ENCODE results near the gene NKAIN4.

DNA sequence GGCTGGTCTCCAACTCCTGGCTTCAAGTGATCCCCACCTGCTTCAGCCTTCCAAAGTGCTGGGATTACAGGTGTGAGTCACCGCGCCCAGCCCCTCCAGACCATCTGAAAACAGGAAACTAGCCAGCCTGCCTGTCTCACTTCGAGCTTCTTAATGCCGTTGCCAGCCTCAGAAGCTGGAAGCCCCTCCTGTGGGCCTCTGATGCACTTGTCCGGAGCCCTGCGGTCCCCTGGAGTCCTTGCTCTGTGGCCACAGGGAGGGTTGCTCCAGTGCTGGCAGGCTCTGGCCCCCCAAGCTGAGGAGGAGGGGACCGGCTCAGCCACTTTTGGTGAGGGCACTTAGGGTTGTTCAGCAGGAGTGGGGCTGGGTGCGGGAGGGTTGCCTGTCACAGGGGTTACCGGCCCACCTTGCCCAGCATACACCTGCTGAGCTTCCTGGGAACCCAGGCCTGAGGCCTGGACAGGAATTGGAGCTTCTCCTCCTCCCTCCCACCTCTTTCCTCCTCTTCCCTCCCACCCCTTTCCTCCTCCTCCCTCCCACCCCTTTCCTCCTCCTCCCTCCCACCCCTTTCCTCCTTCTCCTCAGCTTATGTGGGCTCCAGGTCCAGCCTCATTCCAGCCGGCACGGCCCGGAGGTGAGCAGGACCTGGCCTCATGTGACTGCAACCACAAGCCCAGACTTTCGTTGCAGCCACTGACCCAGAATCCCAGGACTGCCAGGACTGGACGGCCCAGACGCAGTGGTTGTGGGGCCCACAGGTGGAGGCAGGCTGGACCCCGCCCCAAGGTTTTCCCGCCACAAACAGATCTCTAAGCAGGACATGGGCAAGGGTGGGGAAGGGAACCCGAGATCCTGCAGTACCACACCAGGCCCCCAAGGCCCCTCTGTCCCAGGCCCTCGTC, 28.0 kb downstream of the NKAIN4 start:
- TF ChIP-seq, protein P1, sequence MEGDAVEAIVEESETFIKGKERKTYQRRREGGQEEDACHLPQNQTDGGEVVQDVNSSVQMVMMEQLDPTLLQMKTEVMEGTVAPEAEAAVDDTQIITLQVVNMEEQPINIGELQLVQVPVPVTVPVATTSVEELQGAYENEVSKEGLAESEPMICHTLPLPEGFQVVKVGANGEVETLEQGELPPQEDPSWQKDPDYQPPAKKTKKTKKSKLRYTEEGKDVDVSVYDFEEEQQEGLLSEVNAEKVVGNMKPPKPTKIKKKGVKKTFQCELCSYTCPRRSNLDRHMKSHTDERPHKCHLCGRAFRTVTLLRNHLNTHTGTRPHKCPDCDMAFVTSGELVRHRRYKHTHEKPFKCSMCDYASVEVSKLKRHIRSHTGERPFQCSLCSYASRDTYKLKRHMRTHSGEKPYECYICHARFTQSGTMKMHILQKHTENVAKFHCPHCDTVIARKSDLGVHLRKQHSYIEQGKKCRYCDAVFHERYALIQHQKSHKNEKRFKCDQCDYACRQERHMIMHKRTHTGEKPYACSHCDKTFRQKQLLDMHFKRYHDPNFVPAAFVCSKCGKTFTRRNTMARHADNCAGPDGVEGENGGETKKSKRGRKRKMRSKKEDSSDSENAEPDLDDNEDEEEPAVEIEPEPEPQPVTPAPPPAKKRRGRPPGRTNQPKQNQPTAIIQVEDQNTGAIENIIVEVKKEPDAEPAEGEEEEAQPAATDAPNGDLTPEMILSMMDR (IDR thresholded peaks at IDR 0.05; ENCODE audit: poor library complexity) = no peak
- TF ChIP-seq EZH2phosphoT487 (IDR thresholded peaks at IDR 0.05; ENCODE audit: low read depth, severe bottlenecking, unreplicated experiment) = no peak
